ENCODE data around the gene POFUT1. TPM values are rescaled to one million over a fixed set of nuclear protein-coding genes. Genes with fewer than 3 reads are reported as not detected.

Gene POFUT1
- total RNA-seq, 1 experiment from 2014 or later, result 41.9 TPM

DNA sequence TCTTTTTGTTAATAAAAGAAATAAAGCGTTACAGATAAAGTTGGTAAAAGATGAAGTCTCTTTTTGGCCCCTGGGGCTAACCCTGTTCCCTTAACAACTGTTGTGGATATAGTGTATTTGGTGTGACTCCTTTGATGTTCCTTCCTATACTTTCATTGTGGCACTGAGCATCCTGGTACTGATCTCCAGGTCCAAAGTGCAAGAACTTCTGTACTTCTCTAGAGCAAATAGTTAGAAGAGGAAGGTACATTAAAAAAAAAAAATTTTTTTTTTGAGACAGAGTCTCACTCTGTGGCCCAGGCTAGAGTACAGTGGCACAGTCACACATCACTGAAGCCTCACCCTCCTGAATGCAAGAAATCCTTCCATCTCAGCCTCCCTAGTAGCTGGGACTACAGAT lies 6.2 kb downstream of the POFUT1 start:
- no peak for DNase-seq
- Histone ChIP-seq H3K9me3 (ENCODE audit: low read length) (no peaks in the 10 kb centered on the region), H3K9ac (ENCODE audit: low read length) (no peak overlapping the region), H3K27me3 (ENCODE audit: low read length) (no peaks in the 10 kb centered on the region), H3F3A (ENCODE audit: low read length, unreplicated experiment) (no peaks in the 10 kb centered on the region), H3K9me2 (replicated peaks; ENCODE audit: low read length) (no peaks in the 10 kb centered on the region), H2AFZ (ENCODE audit: low read length) (no peak overlapping the region), H3K4me2 (ENCODE audit: low read length) (no peak overlapping the region), H3K36me3 (ENCODE audit: low read depth, low read length) (peaks cover 40% of the 10 kb centered on the region), H3K4me1 (ENCODE audit: insufficient read depth, low read length) (peaks cover 7% of the 10 kb centered on the region), H3K4me3 (ENCODE audit: low read length) (no peak overlapping the region), H3K79me2 (ENCODE audit: low read length) (peaks cover 28% of the 10 kb centered on the region), H4K20me1 (ENCODE audit: low read length) (no peaks in the 10 kb centered on the region), H3K27ac (ENCODE audit: low read length) (no peak overlapping the region)
- TF ChIP-seq, protein P1, sequence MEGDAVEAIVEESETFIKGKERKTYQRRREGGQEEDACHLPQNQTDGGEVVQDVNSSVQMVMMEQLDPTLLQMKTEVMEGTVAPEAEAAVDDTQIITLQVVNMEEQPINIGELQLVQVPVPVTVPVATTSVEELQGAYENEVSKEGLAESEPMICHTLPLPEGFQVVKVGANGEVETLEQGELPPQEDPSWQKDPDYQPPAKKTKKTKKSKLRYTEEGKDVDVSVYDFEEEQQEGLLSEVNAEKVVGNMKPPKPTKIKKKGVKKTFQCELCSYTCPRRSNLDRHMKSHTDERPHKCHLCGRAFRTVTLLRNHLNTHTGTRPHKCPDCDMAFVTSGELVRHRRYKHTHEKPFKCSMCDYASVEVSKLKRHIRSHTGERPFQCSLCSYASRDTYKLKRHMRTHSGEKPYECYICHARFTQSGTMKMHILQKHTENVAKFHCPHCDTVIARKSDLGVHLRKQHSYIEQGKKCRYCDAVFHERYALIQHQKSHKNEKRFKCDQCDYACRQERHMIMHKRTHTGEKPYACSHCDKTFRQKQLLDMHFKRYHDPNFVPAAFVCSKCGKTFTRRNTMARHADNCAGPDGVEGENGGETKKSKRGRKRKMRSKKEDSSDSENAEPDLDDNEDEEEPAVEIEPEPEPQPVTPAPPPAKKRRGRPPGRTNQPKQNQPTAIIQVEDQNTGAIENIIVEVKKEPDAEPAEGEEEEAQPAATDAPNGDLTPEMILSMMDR (conservative IDR thresholded peaks at IDR 0.05; ENCODE audit: low read depth, low read length), result no peak
- TF ChIP-seq EZH2 (IDR thresholded peaks at IDR 0.05; ENCODE audit: low read length, unreplicated experiment), result no peak
- no peak for TF ChIP-seq EZH2phosphoT487 (IDR thresholded peaks at IDR 0.05; ENCODE audit: borderline replicate concordance, low read length)
- ATAC-seq, result no peak
- ChIA-PET POLR2A (ENCODE audit: unreplicated experiment) (no interaction called here), CTCF (no interaction called here)
- no TSS peak for BruUV-seq (replicated peaks)
- intact Hi-C loops (cut with micrococcal nuclease), result no loop called here

DNA sequence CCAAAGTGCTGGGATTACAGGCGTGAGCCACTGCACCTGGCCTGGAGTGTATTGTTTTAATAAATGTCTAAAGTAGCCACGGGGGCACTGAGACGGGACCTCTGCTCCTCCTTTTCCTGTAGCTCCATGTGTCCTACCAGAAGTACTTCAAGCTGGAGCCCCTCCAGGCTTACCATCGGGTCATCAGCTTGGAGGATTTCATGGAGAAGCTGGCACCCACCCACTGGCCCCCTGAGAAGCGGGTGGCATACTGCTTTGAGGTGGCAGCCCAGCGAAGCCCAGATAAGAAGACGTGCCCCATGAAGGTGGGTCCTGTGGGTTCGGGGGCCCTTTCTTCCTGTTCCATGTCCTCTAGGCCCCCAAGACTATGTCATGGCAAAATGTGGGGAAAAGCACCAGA lies 7.5 kb downstream of the POFUT1 start:
- ChIA-PET POLR2A (ENCODE audit: unreplicated experiment) (no interaction called here), CTCF (no interaction called here)
- no peak for TF ChIP-seq EZH2 (IDR thresholded peaks at IDR 0.05; ENCODE audit: low read length, unreplicated experiment)
- TF ChIP-seq EZH2phosphoT487 (IDR thresholded peaks at IDR 0.05; ENCODE audit: borderline replicate concordance, low read length), result no peak
- TF ChIP-seq, protein P1 (conservative IDR thresholded peaks at IDR 0.05; ENCODE audit: low read depth, low read length), result no peak
- no peak for ATAC-seq
- Histone ChIP-seq H3K79me2 (ENCODE audit: low read length) (peaks cover 15% of the 10 kb centered on the region), H3K9ac (ENCODE audit: low read length) (no peak overlapping the region), H3K4me2 (ENCODE audit: low read length) (no peak overlapping the region), H3K27ac (ENCODE audit: low read length) (no peak overlapping the region), H3F3A (ENCODE audit: low read length, unreplicated experiment) (no peaks in the 10 kb centered on the region), H2AFZ (ENCODE audit: low read length) (no peak overlapping the region), H3K27me3 (ENCODE audit: low read length) (no peaks in the 10 kb centered on the region), H3K9me3 (ENCODE audit: low read length) (no peaks in the 10 kb centered on the region), H4K20me1 (ENCODE audit: low read length) (no peaks in the 10 kb centered on the region), H3K4me3 (ENCODE audit: low read length) (no peak overlapping the region), H3K9me2 (replicated peaks; ENCODE audit: low read length) (no peaks in the 10 kb centered on the region), H3K4me1 (ENCODE audit: insufficient read depth, low read length) (no peaks in the 10 kb centered on the region), H3K36me3 (ENCODE audit: low read depth, low read length) (peaks cover 44% of the 10 kb centered on the region)
- DNase-seq, result no peak
- intact Hi-C loops (cut with micrococcal nuclease), result no loop called here
- BruUV-seq (replicated peaks), result no TSS peak

DNA sequence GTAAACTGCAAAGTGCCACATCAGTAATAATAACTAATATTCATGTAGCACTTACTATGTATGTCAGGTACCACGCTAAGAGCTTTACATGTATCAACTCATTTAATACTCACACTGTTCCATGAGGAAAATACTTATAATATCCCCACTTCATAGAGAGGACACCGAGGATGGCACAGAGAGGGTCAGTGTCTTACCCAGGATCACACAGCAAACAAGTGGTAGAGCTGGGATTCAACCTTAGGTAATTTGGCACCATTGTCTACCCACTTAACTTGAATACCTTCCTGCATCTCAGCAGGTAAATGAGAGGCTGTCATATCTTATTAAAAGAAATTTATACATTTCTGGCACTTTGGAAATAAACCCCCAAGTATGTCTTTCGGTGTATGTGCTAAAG lies 8.0 kb downstream of the POFUT1 start:
- intact Hi-C loops (cut with micrococcal nuclease), result no loop called here
- ChIA-PET POLR2A (ENCODE audit: unreplicated experiment) (no interaction called here), CTCF (no interaction called here)
- Histone ChIP-seq H4K20me1 (ENCODE audit: low read length) (no peaks in the 10 kb centered on the region), H3K27me3 (ENCODE audit: low read length) (no peaks in the 10 kb centered on the region), H3K4me3 (ENCODE audit: low read length) (no peak overlapping the region), H3K79me2 (ENCODE audit: low read length) (peaks cover 9% of the 10 kb centered on the region), H3K9me2 (replicated peaks; ENCODE audit: low read length) (no peaks in the 10 kb centered on the region), H3K36me3 (ENCODE audit: low read depth, low read length) (peaks cover 40% of the 10 kb centered on the region), H2AFZ (ENCODE audit: low read length) (no peak overlapping the region), H3K4me1 (ENCODE audit: insufficient read depth, low read length) (no peaks in the 10 kb centered on the region), H3K4me2 (ENCODE audit: low read length) (no peak overlapping the region), H3K27ac (ENCODE audit: low read length) (no peak overlapping the region), H3K9me3 (ENCODE audit: low read length) (no peaks in the 10 kb centered on the region), H3K9ac (ENCODE audit: low read length) (no peak overlapping the region), H3F3A (ENCODE audit: low read length, unreplicated experiment) (no peaks in the 10 kb centered on the region)
- TF ChIP-seq EZH2 (IDR thresholded peaks at IDR 0.05; ENCODE audit: low read length, unreplicated experiment), result no peak
- no peak for TF ChIP-seq EZH2phosphoT487 (IDR thresholded peaks at IDR 0.05; ENCODE audit: borderline replicate concordance, low read length)
- TF ChIP-seq, protein P1 (conservative IDR thresholded peaks at IDR 0.05; ENCODE audit: low read depth, low read length), result no peak
- no TSS peak for BruUV-seq (replicated peaks)
- no peak for DNase-seq
- ATAC-seq, result no peak
